ENCODE data around the gene CDKN2AIP. TPM values are rescaled to one million over a fixed set of nuclear protein-coding genes. Genes with fewer than 3 reads are reported as not detected.
A peak's percentile ranks its signal among the peaks of the same experiment; 100 is the strongest.

CDKN2AIP gene
- total and polyA plus RNA-seq, 9 donors: 14.2 to 28.8 (median 19.2) TPM

- Histone ChIP-seq H3K36me3 (no peaks in the 10 kb centered on the region), H3K4me1 (ENCODE audit: insufficient read depth) (no peaks in the 10 kb centered on the region), H3K4me3 (no peak overlapping the region), H3K27me3 (no peaks in the 10 kb centered on the region), H3K9me3 (no peaks in the 10 kb centered on the region), H3K27ac (no peak overlapping the region)
- intact Hi-C loops (cut with DNase I): no loop called here
- peak in 1 of 5 donors; percentile 17 for DNase-seq
- TF ChIP-seq EP300 (IDR thresholded peaks at IDR 0.05): no peak
- no peak for TF ChIP-seq POLR2A (IDR thresholded peaks at IDR 0.05)
- TF ChIP-seq, protein P1, sequence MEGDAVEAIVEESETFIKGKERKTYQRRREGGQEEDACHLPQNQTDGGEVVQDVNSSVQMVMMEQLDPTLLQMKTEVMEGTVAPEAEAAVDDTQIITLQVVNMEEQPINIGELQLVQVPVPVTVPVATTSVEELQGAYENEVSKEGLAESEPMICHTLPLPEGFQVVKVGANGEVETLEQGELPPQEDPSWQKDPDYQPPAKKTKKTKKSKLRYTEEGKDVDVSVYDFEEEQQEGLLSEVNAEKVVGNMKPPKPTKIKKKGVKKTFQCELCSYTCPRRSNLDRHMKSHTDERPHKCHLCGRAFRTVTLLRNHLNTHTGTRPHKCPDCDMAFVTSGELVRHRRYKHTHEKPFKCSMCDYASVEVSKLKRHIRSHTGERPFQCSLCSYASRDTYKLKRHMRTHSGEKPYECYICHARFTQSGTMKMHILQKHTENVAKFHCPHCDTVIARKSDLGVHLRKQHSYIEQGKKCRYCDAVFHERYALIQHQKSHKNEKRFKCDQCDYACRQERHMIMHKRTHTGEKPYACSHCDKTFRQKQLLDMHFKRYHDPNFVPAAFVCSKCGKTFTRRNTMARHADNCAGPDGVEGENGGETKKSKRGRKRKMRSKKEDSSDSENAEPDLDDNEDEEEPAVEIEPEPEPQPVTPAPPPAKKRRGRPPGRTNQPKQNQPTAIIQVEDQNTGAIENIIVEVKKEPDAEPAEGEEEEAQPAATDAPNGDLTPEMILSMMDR (IDR thresholded peaks at IDR 0.05): no peak
- WGBS, 3 donors: 80 to 84% (median 82%) methylated on average over 28 of the region's 28 CpGs
Observed at GRCh38 chr4:183413234-183414200, 30.9 kb upstream of the CDKN2AIP start.

DNA sequence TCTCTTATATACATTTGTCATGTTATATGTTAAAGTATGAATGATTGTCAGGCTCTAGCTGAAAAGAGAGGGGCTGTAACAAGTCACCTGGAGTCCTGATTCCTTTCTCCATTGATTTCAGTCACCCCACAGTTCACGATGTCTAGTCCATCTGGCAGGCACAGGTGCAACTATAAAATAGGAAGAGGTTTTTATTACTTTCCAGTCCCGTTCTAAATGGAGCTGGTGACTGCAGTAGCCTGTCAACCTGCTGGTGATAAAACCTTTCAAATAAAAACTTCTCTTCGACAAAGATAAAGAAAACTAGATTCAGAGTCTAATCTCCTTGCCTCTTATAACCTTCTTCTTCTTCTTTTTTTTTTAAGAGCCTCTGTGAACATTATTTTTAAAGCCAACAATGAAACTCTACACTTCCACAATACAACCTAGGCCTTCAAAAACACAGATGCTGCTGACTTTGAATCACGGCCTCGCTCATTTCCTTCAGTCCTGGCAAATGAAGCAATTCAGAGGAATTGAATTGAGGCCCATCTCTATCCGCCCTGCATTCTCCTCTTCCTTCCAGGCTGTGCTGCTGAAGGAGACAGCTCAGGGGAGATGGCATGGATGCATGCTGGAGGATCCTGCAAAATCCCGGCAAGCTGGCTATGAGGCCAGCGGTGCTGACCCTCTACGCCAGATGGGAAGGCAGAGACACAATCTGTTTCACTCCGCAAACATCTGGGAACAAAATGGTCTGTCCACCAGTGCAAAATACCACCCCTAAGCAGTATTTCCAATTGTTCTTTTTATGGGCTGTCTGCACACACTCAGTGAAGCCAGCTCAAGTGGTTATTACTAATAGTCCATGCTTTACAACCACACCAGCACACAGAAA lies 27.3 kb upstream of the CDKN2AIP start:
- intact Hi-C loops (cut with DNase I): no loop called here
- Histone ChIP-seq H3K4me3 (no peak overlapping the region), H3K4me1 (ENCODE audit: insufficient read depth) (no peaks in the 10 kb centered on the region), H3K36me3 (no peaks in the 10 kb centered on the region), H3K9me3 (no peaks in the 10 kb centered on the region), H3K27ac (no peak overlapping the region), H3K27me3 (no peaks in the 10 kb centered on the region)
- WGBS, 3 donors: 69 to 79% (median 76%) methylated on average over 10 of the region's 10 CpGs
- TF ChIP-seq, protein P1 (IDR thresholded peaks at IDR 0.05): no peak
- no peak for TF ChIP-seq POLR2A (IDR thresholded peaks at IDR 0.05)
- no peak for TF ChIP-seq EP300 (IDR thresholded peaks at IDR 0.05)
- peak in 1 of 5 donors; percentile 5 for DNase-seq

DNA sequence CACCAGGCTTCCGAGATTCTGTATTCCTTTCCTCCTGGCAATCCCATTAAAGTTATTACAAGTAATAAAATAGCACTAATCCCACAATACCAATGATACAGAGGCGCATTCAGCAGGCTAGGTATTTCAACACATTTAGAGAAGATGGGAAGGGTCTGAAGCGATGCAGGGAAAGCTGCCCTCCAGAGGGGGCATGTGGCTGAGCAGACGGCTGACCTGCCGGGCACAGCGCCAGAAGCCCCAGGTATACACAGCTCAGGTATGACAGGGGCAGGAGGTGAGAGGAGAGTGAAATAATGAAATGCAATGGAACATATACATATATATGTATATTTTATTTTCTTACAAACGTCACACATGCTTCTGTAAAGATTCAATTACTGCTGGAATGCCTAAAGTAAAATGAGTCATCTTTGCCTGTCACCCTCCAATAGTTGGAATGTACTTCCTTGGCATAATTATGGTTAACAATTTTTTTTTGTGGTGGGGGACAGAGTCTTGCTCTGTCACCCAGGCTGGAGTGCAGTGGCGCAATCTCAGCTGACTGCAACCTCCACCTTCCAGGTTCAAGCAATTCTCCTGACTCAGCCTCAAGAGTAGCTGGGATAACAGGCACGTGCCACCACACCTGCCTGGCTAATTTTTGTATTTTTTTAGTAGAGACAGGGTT lies 21.3 kb upstream of the CDKN2AIP start:
- H3K27ac ChIP-seq: no peak overlapping the region
- TF ChIP-seq EP300 (IDR thresholded peaks at IDR 0.05) (no peak), POLR2A (IDR thresholded peaks at IDR 0.05) (no peak)
- TF ChIP-seq, protein P1 (IDR thresholded peaks at IDR 0.05): no peak
- H3K4me1 ChIP-seq (ENCODE audit: insufficient read depth): no peaks in the 10 kb centered on the region
- H3K27me3 ChIP-seq: no peaks in the 10 kb centered on the region
- DNase-seq: peak in 1 of 5 donors; percentile 24
- WGBS, 3 donors: 76 to 86% (median 86%) methylated on average over 9 of the region's 9 CpGs
- no peak overlapping the region for H3K4me3 ChIP-seq
- no peaks in the 10 kb centered on the region for H3K9me3 ChIP-seq
- no peaks in the 10 kb centered on the region for H3K36me3 ChIP-seq
- intact Hi-C loops (cut with DNase I): no loop called here
